Astrocyte of the spinal cord (primary cell): ENCODE measurements around the gene RPL23.
A peak's percentile ranks its signal among the peaks of the same experiment; 100 is the strongest.
"Not testable (repeated sequence)": the region's sequence is repeated elsewhere in the genome, so short reads cannot be mapped to it uniquely, and the experiment has no call there.

ENCODE experiments used
- DNase-seq: peaks from one replicate; pipeline ENCODE4 v3.0.0; 2011; ENCODE audit warnings: low read depth, low spot score
- H3K4me3 ChIP-seq: 2 replicates; pipeline ENCODE4 v1.5.1; 2011; ENCODE audit warnings: low read depth, mild to moderate bottlenecking, low read length, moderate library complexity
- in situ Hi-C: cut with HindIII; loops from 2 replicates; pipeline ENCODE4 v1.10.0; 2017; ENCODE audit warnings: low sequenced_read_pairs
- TF ChIP-seq, protein P1 (sequence below): IDR thresholded peaks from 2 replicates; pipeline ENCODE4 v1.5.1; 2012; ENCODE audit warnings: low read depth, mild to moderate bottlenecking, low read length, inconsistent platforms

RPL23 gene

DNA sequence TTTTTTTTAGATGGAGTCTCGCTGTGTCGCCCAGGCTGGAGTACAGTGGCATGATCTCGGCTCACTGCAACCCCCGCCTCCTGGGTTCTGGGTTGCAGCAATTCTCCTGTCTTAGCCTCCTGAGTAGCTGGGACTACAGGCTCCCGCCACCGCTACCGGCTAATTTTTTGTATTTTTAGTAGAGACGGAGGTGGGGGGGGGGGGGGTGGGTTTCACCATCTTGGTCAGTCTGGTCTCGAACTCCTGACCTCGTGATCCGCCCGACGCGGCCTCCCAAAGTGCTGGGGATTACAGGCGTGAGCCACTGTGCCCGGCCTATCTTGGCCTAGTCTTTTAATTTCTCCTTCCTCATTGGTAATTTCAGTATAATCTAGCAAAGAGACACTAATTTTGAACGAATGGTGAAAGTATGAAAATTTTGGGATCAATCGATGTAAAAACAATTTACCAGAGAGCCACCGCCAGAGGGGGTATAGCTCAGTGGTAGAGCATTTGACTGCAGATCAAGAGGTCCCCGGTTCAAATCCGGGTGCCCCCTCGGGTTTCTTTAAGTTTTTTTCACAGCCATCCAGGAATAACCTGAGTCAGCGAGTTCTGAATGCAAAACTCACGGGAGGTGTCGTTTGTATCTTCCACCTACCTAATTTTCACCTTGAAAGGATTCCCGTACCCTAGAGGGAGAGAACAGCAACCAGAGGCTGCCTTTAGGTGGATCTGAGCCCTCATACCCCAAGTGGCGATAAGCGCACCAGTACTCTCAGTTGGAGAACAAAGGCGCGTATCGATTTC is 13.9 kb upstream of the RPL23 start:
- peak; percentile 75 for DNase-seq
- TF ChIP-seq, protein P1, sequence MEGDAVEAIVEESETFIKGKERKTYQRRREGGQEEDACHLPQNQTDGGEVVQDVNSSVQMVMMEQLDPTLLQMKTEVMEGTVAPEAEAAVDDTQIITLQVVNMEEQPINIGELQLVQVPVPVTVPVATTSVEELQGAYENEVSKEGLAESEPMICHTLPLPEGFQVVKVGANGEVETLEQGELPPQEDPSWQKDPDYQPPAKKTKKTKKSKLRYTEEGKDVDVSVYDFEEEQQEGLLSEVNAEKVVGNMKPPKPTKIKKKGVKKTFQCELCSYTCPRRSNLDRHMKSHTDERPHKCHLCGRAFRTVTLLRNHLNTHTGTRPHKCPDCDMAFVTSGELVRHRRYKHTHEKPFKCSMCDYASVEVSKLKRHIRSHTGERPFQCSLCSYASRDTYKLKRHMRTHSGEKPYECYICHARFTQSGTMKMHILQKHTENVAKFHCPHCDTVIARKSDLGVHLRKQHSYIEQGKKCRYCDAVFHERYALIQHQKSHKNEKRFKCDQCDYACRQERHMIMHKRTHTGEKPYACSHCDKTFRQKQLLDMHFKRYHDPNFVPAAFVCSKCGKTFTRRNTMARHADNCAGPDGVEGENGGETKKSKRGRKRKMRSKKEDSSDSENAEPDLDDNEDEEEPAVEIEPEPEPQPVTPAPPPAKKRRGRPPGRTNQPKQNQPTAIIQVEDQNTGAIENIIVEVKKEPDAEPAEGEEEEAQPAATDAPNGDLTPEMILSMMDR, result no peak
- H3K4me3 ChIP-seq, result peak overlapping the region; percentile 97
- in situ Hi-C loops, result no loop called here

DNA sequence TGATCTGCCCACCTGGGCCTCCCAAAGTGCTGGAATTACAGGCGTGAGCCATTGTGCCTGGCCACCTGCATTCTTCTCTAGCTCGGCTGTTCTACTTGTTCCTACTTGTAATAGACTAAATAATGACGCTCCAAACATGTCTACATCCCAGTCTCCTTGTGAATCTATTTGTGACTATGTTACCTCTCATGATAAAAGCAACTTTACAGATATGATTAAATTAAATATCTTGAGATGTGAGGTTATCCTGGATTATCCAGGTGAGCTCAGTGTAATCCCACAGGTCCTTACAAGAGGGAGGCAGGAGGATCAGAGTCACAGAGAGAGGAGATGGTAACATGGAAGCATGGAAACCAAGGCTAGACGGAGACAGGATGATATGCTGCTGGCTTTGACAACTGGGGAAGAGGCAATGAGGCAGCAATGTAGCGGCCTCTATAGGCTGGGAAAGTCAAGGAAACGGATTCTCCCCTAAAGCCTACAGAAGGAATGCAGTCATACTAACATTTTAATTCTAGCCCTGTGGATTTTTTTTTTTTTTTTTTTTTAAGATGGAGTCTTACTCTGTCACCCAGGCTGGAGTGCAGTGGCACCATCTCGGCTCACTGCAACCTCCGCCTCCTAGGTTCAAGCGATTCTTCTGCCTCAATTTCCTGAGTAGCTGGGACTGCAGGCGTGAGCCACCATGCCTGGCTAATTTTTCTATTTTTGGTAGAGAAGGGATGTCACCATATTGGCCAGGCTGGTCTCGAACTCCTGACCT is 11.3 kb upstream of the RPL23 start:
- in situ Hi-C loops, result no loop called here
- TF ChIP-seq, protein P1, result peak; percentile 68
- peak; percentile 42 for DNase-seq
- H3K4me3 ChIP-seq, result no peak overlapping the region

DNA sequence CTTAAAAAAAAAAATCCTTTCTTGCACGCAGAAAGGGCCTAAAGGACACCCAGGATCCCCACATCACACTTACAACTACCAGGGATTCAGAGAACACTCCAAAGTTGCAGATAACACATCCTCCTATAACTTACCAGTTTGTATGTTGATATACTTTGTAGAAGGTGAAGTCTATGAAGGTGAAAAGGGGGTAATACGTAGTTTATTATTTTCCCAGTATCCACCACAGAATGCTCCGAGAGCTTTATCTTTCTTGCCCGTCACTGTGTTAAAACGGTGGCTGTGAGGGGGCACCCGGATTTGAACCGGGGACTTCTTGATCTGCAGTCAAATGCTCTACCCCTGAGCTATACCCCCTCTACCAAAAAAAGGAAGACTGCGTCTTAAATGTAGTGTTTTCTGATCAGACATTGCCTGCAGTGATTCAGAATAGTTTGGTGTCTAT is 7.9 kb upstream of the RPL23 start:
- H3K4me3 ChIP-seq, result no peak overlapping the region
- TF ChIP-seq, protein P1, result no peak
- in situ Hi-C loops, result no loop called here
- no peak for DNase-seq

- TF ChIP-seq, protein P1, result no peak
- DNase-seq, result no peak
- no peak overlapping the region for H3K4me3 ChIP-seq
- in situ Hi-C loops, result no loop called here
Measured at GRCh38 chr17:38857271-38857670, 3.8 kb upstream of the RPL23 start.

GRCh38 chr17:38855101-38855714 is 1.7 kb upstream of the RPL23 start:
- H3K4me3 ChIP-seq, in situ Hi-C loops: not testable (repeated sequence)
- DNase-seq, result peak; percentile 73

DNA sequence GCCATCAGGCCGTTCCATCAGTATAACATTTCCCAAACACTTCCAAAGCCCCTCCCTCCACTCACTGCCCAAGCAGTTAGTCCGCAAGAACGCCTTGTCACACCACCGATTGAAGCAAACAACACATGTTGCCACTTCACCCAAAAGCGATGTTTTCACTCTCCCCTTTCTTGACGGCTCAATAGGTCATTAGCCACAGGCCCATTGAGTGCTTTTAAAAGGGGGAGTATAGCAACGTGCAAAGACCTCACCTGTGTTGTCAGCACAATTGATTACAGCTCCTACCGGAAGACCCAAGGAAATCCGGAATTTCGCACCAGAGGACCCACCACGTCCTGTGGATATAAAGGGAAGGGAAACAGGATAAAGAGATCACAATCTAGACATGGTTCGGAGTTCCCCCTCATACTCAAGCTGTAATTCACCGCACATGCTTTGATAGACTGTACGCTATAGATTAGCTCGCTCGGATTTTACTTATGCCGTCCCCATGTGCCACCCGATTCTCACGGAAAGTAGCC is 690 bp downstream of the RPL23 start:
- DNase-seq, result no peak
- peak overlapping the region; percentile 97 for H3K4me3 ChIP-seq
- TF ChIP-seq, protein P1, result no peak
- in situ Hi-C loops, result no loop called here
